Renal pelvis (tissue), 4 donors: ENCODE data around the gene SULT1E1. TPM values are rescaled to one million over a fixed set of nuclear protein-coding genes. Genes with fewer than 3 reads are reported as not detected.
"Not testable (repeated sequence)": the region's sequence is repeated elsewhere in the genome, so short reads cannot be mapped to it uniquely, and the experiment has no call there.

Source experiments
- DNase-seq: peaks from one replicate; pipeline ENCODE4 v3.0.0-alpha.2; 2013
- polyA plus RNA-seq, 3 donors: library from polyadenylated mRNA; unstranded; fragments of 120-200 nt; gene quantifications; one replicate each; pipeline ENCODE4 v1.2.1, GENCODE V29; 2013; ENCODE audit not compliant: insufficient read length in 3 of 3

SULT1E1 gene
- polyA plus RNA-seq, 3 donors, result 409 to 455 (median 413) TPM

DNA sequence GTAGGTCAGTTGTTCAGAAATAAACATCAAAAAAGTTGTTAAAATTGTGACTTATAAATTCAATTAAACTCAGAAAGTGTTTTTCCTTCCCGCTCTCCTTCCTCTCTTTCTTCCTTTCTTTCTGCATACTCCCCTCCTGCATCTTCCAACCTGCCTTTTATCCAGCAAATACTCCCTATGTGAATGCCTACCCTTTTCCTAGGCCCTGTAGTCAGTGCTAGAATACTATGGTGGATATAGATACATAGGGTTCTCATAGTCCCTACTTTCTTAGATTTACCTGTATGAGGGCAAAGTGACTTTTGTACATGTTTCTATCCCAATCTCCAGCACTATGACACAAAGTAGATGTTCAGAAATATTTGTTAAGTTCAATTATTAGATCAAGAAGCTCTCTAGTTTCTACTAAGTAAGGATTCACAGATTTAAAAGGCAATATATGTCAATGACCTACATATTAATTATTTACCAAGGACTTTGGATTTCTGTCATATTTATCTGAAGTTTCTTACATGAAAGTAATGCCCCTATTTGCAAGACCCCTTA, 732 bp downstream of the SULT1E1 start:
- no peak for DNase-seq

GRCh38 chr4:69858690-69859089, 1.3 kb downstream of the SULT1E1 start:
- peak; percentile 42 for DNase-seq

DNA sequence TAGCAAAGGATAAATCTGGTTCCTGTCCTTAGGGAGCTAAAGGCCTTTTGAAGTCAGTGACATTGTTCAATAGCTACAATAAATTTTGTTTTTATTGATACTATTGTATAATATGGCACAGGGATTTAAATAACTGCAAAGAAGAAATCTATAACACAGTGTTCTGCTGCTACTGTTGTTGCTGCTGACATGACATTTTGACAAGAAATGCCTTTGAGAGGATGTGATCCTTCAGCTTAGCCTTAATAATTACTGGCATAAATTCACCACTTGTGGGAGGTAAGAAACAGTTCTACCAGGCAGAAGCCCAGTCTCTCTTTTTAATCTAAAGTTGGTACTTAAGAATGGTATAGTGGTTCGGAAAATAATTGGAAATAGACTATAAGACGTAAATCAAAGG, 4.1 kb downstream of the SULT1E1 start:
- no peak for DNase-seq

DNA sequence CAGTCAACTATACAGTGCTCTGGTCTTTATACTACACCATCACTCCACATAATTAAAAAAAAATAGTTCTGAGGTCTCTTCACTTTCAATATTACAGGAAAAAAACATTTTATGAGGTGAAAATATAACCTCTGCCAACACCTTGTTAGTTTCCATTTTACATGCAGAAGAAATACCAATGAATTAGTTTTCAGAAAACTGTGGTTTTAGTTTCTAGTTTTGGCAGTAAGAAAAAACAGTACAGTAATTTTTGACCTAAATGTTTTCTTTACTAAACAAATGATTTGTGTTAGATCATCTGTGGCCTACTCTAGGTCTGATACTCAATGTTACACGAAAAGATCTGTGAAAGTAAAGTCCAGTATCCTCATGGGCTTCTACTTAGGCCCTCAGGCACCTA, 10.0 kb downstream of the SULT1E1 start:
- DNase-seq, result no peak

DNA sequence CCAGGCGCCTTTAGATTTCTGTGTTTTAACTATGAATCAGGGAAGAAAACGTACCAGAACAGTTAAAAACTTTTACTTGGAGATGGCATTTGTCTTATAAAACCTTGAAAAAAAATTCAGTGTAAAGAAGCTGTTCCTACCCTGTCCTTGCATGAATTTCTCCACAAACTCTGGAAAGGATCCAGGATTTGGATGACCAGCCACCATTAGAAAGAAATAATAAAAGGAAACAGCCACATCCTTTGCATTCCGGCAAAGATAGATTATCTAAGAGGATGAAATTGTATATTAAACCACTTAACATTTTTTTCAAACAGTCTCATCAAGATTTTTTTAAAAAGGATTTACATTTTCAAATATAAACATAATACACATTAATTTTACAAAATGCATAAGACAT, 10.6 kb downstream of the SULT1E1 start:
- DNase-seq, result no peak

DNA sequence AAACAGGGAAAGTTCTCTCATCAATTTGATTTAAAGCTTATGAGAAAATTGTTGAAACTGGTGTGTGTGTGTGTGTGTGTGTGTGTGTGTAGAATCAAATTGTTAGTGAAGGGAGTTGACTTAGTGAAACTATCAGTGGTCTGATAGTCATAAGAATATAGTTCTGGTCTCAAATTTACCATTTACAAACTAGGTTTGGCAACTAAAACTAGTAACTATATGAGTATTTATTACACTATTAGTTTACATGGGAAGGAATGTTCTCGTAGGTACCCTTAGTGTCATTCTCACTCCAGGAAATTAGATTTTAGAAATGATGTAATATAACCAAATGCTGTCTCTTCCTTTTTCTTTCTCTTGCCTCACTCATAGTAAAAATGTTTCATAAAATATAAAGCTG, 11.9 kb downstream of the SULT1E1 start:
- no peak for DNase-seq

DNA sequence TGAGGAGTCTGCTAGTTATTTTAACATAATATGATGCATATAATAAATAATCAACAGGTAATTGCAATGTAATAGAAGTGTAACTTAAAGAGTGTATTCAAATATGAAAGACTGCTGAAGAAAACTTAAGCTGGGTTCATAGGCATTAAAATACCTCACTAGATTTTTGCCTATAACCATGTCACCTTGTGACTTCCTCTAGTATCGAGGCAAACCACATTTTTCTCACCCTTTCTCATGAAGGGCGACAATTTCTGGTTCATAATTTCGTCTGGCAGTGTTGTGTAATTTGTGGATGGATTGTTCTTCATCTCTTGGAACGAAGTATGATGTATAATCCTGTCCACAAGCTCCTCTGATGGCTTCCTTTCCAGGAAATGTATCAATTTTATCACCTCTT, 16.0 kb downstream of the SULT1E1 start:
- DNase-seq, result no peak

GRCh38 chr4:69843301-69843700, 16.6 kb downstream of the SULT1E1 start:
- DNase-seq, result no peak

GRCh38 chr4:69838977-69839376, 21.0 kb downstream of the SULT1E1 start:
- DNase-seq, result no peak

- no peak for DNase-seq
Observed at GRCh38 chr4:69836287-69836686, 23.7 kb downstream of the SULT1E1 start.

GRCh38 chr4:69835766-69836165, 24.2 kb downstream of the SULT1E1 start:
- no peak for DNase-seq

- no peak for DNase-seq
Observed at GRCh38 chr4:69833251-69833650, 26.7 kb downstream of the SULT1E1 start.

DNA sequence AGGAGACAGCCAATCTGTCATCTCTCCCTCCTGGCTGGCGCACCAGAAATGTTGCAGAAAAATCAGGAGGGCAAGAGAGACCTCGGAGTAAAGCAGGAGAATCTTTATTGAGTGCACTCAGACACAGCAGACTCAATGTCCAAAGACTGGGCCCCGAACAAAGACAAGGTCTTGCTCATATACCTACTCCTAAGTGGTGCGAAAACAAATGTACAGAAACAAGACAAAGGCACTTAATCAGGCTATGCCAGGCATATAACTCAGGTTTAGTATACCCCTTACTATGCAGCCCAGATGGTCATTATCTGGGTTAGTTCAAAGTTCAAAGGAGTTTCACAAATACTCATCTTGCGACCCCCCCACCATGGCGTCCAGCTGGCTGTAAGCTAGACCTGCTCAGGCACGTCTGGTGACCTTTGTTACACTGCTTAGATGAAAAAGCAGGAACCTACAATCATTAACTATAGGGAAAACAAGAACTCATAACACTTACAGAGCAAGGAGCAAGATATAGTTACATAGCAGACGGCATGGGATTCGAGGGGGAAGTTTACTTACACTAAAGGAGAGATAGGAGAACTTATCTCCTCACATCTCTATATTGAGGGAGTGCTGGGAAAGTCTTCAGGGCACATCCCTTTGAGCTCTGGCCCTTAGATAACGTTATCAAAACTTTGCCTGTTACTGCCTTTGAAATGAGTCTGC, 27.5 kb downstream of the SULT1E1 start:
- DNase-seq, result peak; percentile 35

DNA sequence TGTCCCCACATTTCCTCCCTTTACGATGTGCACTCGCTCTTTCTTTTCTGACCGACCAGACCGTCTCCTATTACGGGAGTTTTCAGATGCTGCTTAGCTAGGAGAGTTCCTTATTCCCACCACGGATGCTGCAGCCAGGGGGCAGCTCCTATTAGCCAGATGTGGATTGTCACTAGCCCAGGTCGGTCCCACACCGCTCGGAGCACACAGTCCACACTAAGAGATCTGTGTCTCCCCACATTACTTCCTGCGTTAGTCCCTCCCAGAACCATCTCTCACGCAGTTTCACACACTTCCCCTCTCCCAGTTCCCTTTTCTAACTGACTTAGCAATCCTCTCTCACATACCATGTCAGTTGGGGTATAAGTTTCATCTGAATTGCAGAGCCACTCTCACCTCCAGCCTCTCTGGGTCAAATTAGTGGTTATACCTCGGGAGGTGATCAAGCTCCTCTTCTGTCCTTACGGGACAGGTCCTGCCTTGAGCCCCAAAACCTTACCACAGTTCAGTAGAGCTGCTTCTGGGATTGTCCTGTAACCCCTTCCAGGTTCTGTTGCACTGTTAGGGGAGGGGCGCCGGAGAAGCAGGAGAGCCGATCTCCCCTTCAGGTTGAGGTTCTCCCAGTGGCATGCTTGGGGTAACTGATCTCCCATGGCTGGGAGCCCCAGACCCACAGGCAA, 28.2 kb downstream of the SULT1E1 start:
- no peak for DNase-seq

- no peak for DNase-seq
Observed at GRCh38 chr4:69831270-69831627, 28.7 kb downstream of the SULT1E1 start.

GRCh38 chr4:69830560-69831269, 29.2 kb downstream of the SULT1E1 start:
- peak; percentile 36 for DNase-seq

- DNase-seq, result no peak
Observed at GRCh38 chr4:69830192-69830559, 29.8 kb downstream of the SULT1E1 start.

DNA sequence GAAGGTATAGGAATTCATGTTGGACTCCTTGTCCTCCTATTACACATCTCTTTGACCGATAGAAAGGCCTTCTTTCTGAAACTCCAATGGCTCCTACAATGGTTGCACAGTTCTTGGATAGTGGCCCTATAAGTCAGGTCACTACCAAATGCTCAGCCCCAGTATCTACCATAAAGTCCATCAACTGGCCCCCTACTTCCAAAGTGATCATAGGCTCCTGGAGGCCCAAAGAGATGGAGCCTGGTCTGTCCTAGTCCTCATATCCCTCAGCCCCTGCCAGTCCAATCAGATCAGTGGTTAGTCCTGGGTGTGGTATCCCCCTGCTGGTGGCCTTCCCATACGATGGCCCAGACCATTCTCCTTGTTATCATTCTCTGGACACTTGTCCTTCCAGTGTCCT, 30.3 kb downstream of the SULT1E1 start:
- no peak for DNase-seq

- no peak for DNase-seq
Observed at GRCh38 chr4:69828828-69829227, 31.1 kb downstream of the SULT1E1 start.

GRCh38 chr4:69825056-69825455, 34.9 kb downstream of the SULT1E1 start:
- not testable (repeated sequence) for DNase-seq

GRCh38 chr4:69823481-69824186, 36.3 kb downstream of the SULT1E1 start:
- no peak for DNase-seq

DNA sequence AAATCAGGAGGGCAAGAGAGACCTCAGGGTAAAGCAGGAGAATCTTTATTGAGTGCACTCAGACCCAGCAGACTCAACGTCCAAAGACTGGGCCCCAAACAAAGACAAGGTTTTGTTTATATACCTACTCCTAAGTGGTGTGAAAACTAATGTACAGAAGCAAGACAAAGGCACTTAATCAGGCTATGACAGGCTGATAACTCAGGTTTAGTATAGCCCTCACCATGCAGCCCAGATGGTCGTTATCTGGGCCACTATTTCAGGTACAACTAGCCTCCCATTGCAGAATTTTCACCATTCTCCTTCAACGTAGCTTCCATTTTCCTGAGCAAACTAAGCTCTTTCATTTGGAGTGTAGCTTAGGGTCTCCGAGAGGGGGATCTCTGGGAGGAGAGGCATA, 36.9 kb downstream of the SULT1E1 start:
- no peak for DNase-seq
